DND-41 (cell line): ENCODE measurements around the gene MARCHF4.

ENCODE experiments used
- EZH2 ChIP-seq: IDR thresholded peaks from 3 replicates; pipeline ENCODE4 v1.6.1; 2012; ENCODE audit warnings: borderline replicate concordance, low read depth, mild to moderate bottlenecking, moderate library complexity, low read length, inconsistent platforms; ENCODE audit not compliant: severe bottlenecking
- TF ChIP-seq, protein P1 (sequence below): IDR thresholded peaks from 2 replicates; pipeline ENCODE4 v1.5.1; 2012; ENCODE audit warnings: borderline replicate concordance, low read length, moderate library complexity, mild to moderate bottlenecking; ENCODE audit not compliant: poor library complexity, severe bottlenecking; ENCODE audit errors: extremely low read depth

DNA sequence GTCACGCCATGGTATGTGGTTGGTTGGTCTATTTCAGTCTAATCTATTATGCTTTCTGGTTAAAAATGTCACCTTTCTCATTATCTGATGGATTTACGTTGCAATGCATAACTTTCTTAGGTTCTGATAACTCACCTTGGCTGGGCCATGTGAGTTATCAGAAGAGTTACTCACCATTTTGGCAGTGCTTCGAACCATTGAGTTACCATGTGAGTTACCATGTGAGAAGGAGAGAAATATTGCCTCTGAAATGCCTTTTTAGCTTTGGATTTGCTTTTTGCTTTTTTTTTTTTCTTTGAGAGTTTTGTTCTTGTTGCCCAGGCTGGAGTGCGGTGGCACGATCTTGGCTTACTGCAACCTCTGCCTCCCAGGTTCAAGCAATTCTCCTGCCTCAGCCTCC, 41.6 kb upstream of the MARCHF4 start:
- no peak for TF ChIP-seq EZH2
- TF ChIP-seq, protein P1, sequence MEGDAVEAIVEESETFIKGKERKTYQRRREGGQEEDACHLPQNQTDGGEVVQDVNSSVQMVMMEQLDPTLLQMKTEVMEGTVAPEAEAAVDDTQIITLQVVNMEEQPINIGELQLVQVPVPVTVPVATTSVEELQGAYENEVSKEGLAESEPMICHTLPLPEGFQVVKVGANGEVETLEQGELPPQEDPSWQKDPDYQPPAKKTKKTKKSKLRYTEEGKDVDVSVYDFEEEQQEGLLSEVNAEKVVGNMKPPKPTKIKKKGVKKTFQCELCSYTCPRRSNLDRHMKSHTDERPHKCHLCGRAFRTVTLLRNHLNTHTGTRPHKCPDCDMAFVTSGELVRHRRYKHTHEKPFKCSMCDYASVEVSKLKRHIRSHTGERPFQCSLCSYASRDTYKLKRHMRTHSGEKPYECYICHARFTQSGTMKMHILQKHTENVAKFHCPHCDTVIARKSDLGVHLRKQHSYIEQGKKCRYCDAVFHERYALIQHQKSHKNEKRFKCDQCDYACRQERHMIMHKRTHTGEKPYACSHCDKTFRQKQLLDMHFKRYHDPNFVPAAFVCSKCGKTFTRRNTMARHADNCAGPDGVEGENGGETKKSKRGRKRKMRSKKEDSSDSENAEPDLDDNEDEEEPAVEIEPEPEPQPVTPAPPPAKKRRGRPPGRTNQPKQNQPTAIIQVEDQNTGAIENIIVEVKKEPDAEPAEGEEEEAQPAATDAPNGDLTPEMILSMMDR = no peak
